BJ (cell line): ENCODE results near the gene MRPS27. TPM values are rescaled to one million over a fixed set of nuclear protein-coding genes. Genes with fewer than 3 reads are reported as not detected.

Source experiments
- CTCF ChIA-PET: fragments of 350-600 bp; formaldehyde crosslinking; extraction: SDS; loops from one replicate; lab custom pipeline; 2021; ENCODE audit warnings: antibody characterized with exemption, inconsistent platforms; lab: Yijun Ruan, JAX
- POLR2A ChIA-PET: fragments of 300-600 bp; sonication (Branson Sonifier 250); formaldehyde crosslinking; extraction: SDS; loops from one replicate; lab custom pipeline; 2021; ENCODE audit warnings: antibody characterized with exemption; lab: Charles Lee
- DNase-seq: peaks from one replicate; pipeline ENCODE4 v3.0.0-alpha.2; 2011; ENCODE audit warnings: low read depth
- H3K27me3 ChIP-seq: 2 replicates; pipeline ENCODE4 v1.6.0; 2011; ENCODE audit warnings: low read length; ENCODE audit not compliant: control insufficient read depth, insufficient read depth
- H3K36me3 ChIP-seq: 2 replicates; pipeline ENCODE4 v1.5.1; 2011; ENCODE audit warnings: low read length; ENCODE audit not compliant: control insufficient read depth, insufficient read depth
- H3K4me3 ChIP-seq: 2 replicates; pipeline ENCODE4 v1.5.1; 2011; ENCODE audit warnings: low read depth, mild to moderate bottlenecking, control low read depth, low read length
- polyA plus RNA-seq: library from polyadenylated mRNA; depleted of rRNA; stranded (reverse); fragments of >200 nt; gene quantifications from 2 replicates; pipeline ENCODE4 v1.2.3, GENCODE V29; 2011
- TF ChIP-seq, protein P1 (sequence below): IDR thresholded peaks from 2 replicates; pipeline ENCODE4 v1.5.1; 2011; ENCODE audit warnings: low read depth, mild to moderate bottlenecking, control low read depth, inconsistent platforms, low read length, moderate library complexity; ENCODE audit not compliant: insufficient read depth

The MRPS27 gene
- polyA plus RNA-seq, 1 experiment = 52.6 TPM

GRCh38 chr5:72234868-72235267, 85.2 kb downstream of the MRPS27 start:
- CTCF ChIA-PET = interaction anchor here (0.7 kb wide), 1 partner anchor 10 kb away, joined by 3 read pairs; no protein-coding TSS in a partner anchor
- H3K27me3 ChIP-seq = no peaks in the 10 kb centered on the region
- no peak overlapping the region for H3K4me3 ChIP-seq
- no peak for DNase-seq
- TF ChIP-seq, protein P1, sequence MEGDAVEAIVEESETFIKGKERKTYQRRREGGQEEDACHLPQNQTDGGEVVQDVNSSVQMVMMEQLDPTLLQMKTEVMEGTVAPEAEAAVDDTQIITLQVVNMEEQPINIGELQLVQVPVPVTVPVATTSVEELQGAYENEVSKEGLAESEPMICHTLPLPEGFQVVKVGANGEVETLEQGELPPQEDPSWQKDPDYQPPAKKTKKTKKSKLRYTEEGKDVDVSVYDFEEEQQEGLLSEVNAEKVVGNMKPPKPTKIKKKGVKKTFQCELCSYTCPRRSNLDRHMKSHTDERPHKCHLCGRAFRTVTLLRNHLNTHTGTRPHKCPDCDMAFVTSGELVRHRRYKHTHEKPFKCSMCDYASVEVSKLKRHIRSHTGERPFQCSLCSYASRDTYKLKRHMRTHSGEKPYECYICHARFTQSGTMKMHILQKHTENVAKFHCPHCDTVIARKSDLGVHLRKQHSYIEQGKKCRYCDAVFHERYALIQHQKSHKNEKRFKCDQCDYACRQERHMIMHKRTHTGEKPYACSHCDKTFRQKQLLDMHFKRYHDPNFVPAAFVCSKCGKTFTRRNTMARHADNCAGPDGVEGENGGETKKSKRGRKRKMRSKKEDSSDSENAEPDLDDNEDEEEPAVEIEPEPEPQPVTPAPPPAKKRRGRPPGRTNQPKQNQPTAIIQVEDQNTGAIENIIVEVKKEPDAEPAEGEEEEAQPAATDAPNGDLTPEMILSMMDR = no peak
- POLR2A ChIA-PET = no interaction called here
- H3K36me3 ChIP-seq = no peaks in the 10 kb centered on the region

DNA sequence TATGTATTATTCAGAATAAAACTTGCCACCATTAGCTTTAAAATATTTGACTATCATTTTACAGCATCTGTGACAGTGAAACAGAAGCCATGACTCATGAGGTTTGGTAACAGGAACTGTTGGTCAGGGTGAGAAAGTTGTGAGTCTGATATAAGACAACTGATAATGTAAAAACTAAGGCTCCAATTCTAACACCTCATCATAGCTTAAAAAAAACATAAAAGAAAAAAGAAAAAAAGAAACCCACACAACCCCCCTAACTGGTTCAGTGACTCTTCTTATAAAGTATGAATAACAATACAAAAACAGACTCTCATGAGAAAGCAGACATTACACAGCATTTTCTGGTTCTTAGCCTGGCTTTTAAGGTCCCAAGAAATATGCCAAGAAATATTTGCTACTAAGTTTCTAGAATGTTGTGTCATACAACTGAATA, 85.8 kb downstream of the MRPS27 start:
- ChIA-PET POLR2A (no interaction called here), CTCF (interaction anchor here (0.6 to 1.6 kb wide), 4 partner anchors 10 to 78 kb away, joined by 3 read pairs; no protein-coding TSS in a partner anchor)
- Histone ChIP-seq H3K36me3 (no peaks in the 10 kb centered on the region), H3K27me3 (no peaks in the 10 kb centered on the region), H3K4me3 (no peak overlapping the region)
- no peak for DNase-seq
- TF ChIP-seq, protein P1 = no peak

DNA sequence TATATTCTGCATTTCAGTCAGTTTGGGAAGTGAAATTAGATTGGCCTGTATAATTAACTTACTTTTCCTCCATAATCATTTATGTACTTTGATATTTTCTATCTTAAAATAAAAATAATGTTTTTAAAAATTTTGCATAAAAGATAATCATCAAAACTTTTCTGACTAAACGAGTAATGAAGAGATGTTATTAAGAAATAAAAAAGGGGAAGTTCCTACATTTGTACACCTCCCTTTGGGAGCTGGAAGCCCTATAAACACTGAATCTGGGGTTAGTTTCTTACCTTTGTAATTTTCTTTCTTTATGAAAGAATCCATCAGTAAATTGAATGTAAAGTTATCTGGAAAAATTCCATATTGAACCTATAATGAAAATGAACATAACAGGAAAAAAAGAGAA, 86.2 kb downstream of the MRPS27 start:
- POLR2A ChIA-PET = no interaction called here
- Histone ChIP-seq H3K27me3 (no peaks in the 10 kb centered on the region), H3K4me3 (no peak overlapping the region), H3K36me3 (no peaks in the 10 kb centered on the region)
- CTCF ChIA-PET = interaction anchor here (0.6 to 2.4 kb wide), 4 partner anchors 9 to 78 kb away, joined by 3 to 10 read pairs (median 3); no protein-coding TSS in a partner anchor
- no peak for DNase-seq
- TF ChIP-seq, protein P1 = no peak

GRCh38 chr5:72232838-72233237, 87.2 kb downstream of the MRPS27 start:
- CTCF ChIA-PET = interaction anchor here (1.0 to 2.4 kb wide), 3 partner anchors 9 to 16 kb away, joined by 3 to 10 read pairs (median 3); no protein-coding TSS in a partner anchor
- no peaks in the 10 kb centered on the region for H3K36me3 ChIP-seq
- TF ChIP-seq, protein P1 = no peak
- H3K4me3 ChIP-seq = no peak overlapping the region
- POLR2A ChIA-PET = interaction anchor here (0.6 kb wide), 1 partner anchor 310 kb away, joined by 4 read pairs; no protein-coding TSS in a partner anchor
- no peaks in the 10 kb centered on the region for H3K27me3 ChIP-seq
- no peak for DNase-seq

DNA sequence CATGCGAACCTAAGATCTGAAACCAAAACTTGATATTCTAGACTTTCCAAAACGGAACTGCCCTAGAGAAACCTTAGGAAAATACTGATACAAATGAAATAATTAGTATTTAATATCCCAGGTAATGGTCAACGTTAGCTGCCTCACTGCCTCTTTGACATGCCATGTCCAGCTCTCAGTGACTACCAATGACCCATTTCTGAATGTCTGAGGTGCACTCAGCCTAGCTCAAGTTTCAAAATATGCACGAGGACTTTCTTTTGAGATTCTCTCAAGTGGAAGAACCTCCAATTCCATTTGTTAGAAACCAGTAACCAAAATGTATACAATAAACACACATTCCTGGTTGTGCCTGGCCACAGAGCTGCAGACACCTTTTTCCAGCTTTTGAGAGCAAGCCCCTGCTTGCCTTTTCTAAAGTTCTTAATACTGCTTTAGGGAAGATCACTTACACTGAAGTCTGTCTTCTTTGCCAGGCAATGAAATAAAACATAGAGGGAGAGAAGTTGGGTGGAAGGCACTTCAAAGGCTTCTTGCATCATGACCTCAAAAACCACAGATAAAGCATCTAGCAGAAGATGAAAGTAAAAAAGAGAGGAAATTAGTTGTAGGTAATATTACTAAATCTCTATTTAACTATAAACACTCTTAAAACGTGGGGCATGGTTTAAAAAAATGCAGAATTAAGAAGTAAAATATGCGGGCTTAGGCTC, 87.9 kb downstream of the MRPS27 start:
- TF ChIP-seq, protein P1 = no peak
- POLR2A ChIA-PET = interaction anchor here (0.6 kb wide), 1 partner anchor 311 kb away, joined by 4 read pairs; no protein-coding TSS in a partner anchor
- H3K4me3 ChIP-seq = no peak overlapping the region
- CTCF ChIA-PET = interaction anchor here (0.6 to 2.4 kb wide), 4 partner anchors 10 to 37 kb away, joined by 3 to 10 read pairs (median 3); no protein-coding TSS in a partner anchor
- no peaks in the 10 kb centered on the region for H3K27me3 ChIP-seq
- no peak for DNase-seq
- no peaks in the 10 kb centered on the region for H3K36me3 ChIP-seq
